ENCODE results near the gene NYAP2.

DNA sequence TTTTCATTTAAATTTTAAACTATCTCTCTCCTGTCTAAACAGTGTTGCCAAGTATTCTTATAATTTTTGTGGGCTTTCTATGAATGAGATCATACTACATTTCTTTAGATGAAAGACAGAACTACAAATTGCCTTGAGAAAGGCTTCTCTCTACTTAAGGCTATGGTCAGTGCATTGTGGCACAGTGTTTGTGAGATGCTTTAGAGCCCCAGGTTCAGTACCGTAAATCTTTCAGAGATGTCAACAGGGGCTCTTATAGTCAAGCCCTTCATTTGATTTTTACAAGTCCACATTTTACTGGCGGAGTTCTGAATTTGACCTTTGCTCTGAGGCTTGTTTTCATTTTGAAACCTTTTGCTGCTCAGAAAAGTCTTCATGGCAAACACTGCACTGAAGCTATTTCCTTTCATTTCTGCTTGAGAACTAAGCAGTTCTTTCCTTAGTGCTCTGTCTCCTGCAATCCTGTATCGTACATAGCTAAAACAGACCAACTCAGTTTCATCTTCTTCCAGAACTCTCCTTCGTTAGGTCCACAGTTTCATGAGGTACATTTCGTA, 175.2 kb downstream of the NYAP2 start:
- TF ChIP-seq, protein P1, sequence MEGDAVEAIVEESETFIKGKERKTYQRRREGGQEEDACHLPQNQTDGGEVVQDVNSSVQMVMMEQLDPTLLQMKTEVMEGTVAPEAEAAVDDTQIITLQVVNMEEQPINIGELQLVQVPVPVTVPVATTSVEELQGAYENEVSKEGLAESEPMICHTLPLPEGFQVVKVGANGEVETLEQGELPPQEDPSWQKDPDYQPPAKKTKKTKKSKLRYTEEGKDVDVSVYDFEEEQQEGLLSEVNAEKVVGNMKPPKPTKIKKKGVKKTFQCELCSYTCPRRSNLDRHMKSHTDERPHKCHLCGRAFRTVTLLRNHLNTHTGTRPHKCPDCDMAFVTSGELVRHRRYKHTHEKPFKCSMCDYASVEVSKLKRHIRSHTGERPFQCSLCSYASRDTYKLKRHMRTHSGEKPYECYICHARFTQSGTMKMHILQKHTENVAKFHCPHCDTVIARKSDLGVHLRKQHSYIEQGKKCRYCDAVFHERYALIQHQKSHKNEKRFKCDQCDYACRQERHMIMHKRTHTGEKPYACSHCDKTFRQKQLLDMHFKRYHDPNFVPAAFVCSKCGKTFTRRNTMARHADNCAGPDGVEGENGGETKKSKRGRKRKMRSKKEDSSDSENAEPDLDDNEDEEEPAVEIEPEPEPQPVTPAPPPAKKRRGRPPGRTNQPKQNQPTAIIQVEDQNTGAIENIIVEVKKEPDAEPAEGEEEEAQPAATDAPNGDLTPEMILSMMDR (IDR thresholded peaks at IDR 0.05) = no peak
- TF ChIP-seq POLR2A (IDR thresholded peaks at IDR 0.05) = no peak

All from uterus (tissue), 2 donors.